NCI-H2081 (cell line): Measurements from ENCODE around the gene SMIM32.

Source experiments
- DNase-seq, 2 experiments: peaks; one replicate each; lab custom pipeline; 2025; lab: John Stamatoyannopoulos, UW

Gene SMIM32

GRCh38 chr5:136207631-136208030 is 14.7 kb upstream of the SMIM32 start:
- DNase-seq = no peak

GRCh38 chr5:136206361-136206760 is 13.4 kb upstream of the SMIM32 start:
- DNase-seq = no peak

- no peak for DNase-seq
Measured at GRCh38 chr5:136205941-136206340, 13.0 kb upstream of the SMIM32 start.

GRCh38 chr5:136205061-136205702 is 12.2 kb upstream of the SMIM32 start:
- DNase-seq = no peak

- DNase-seq = no peak
Measured at GRCh38 chr5:136203303-136203922, 10.5 kb upstream of the SMIM32 start.

- DNase-seq = no peak
Measured at GRCh38 chr5:136202469-136203205, 9.7 kb upstream of the SMIM32 start.

- DNase-seq = no peak
Measured at GRCh38 chr5:136201870-136202269, 8.9 kb upstream of the SMIM32 start.

- no peak for DNase-seq
Measured at GRCh38 chr5:136200761-136201160, 7.8 kb upstream of the SMIM32 start.

GRCh38 chr5:136200130-136200529 is 7.2 kb upstream of the SMIM32 start:
- DNase-seq = no peak

- no peak for DNase-seq
Measured at GRCh38 chr5:136199408-136199807, 6.4 kb upstream of the SMIM32 start.

GRCh38 chr5:136198453-136198852 is 5.5 kb upstream of the SMIM32 start:
- DNase-seq = no peak

- no peak for DNase-seq
Measured at GRCh38 chr5:136197462-136198142, 4.6 kb upstream of the SMIM32 start.

- DNase-seq = peak in 1 of 2 experiments; percentile 44
Measured at GRCh38 chr5:136195971-136196820, 3.2 kb upstream of the SMIM32 start.

- no peak for DNase-seq
Measured at GRCh38 chr5:136194576-136194975, 1.6 kb upstream of the SMIM32 start.

GRCh38 chr5:136193322-136193935 is 467 bp upstream of the SMIM32 start:
- no peak for DNase-seq

- no peak for DNase-seq
Measured at GRCh38 chr5:136192015-136192525, 892 bp downstream of the SMIM32 start.

- no peak for DNase-seq
Measured at GRCh38 chr5:136191304-136192014, 1.5 kb downstream of the SMIM32 start.

GRCh38 chr5:136190904-136191303 is 2.1 kb downstream of the SMIM32 start:
- DNase-seq = no peak

GRCh38 chr5:136190091-136190720 is 2.8 kb downstream of the SMIM32 start:
- DNase-seq = no peak

GRCh38 chr5:136188859-136189258 is 4.1 kb downstream of the SMIM32 start:
- no peak for DNase-seq
